Stimulated activated CD4-positive, alpha-beta T cell treated with anti-CD3 and anti-CD28 coated beads, Interleukin-15, amount 100 ng/mL, for 24 hours (primary cell): ENCODE data around the gene POU4F1.

Experiments
- DNase-seq: peaks from one replicate; pipeline ENCODE4 v3.0.0-alpha.2; 2020

POU4F1 gene

GRCh38 chr13:78589206-78589605 is 14.1 kb downstream of the POU4F1 start:
- no peak for DNase-seq

GRCh38 chr13:78587395-78587794 is 16.0 kb downstream of the POU4F1 start:
- DNase-seq: no peak

GRCh38 chr13:78586706-78587105 is 16.6 kb downstream of the POU4F1 start:
- DNase-seq: no peak

- DNase-seq: no peak
These were observed 27.1 kb downstream of the POU4F1 start for GRCh38 chr13:78576261-78576660.

GRCh38 chr13:78572459-78572858 is 30.9 kb downstream of the POU4F1 start:
- DNase-seq: no peak

GRCh38 chr13:78569029-78569428 is 34.3 kb downstream of the POU4F1 start:
- no peak for DNase-seq

GRCh38 chr13:78566631-78567030 is 36.7 kb downstream of the POU4F1 start:
- no peak for DNase-seq

GRCh38 chr13:78562237-78562889 is 41.0 kb downstream of the POU4F1 start:
- DNase-seq: no peak
